H9 (cell line): ENCODE results near the gene ZNF414. TPM values are rescaled to one million over a fixed set of nuclear protein-coding genes. Genes with fewer than 3 reads are reported as not detected.
A peak's percentile ranks its signal among the peaks of the same experiment; 100 is the strongest.

ENCODE experiments used
- DNase-seq: peaks from one replicate; pipeline ENCODE4 v3.0.0-alpha.2; 2017
- H2AFZ ChIP-seq: one replicate; pipeline ENCODE4 v1.6.1; 2013; ENCODE audit warnings: mild to moderate bottlenecking, low read length, control low read depth, moderate library complexity
- H2AK5ac ChIP-seq: 2 replicates; pipeline ENCODE4 v1.6.1; 2013; ENCODE audit warnings: low read length, control low read depth, mixed read lengths; ENCODE audit not compliant: insufficient read length
- H2BK120ac ChIP-seq: one replicate; pipeline ENCODE4 v1.6.1; 2013; ENCODE audit warnings: low read depth, mild to moderate bottlenecking, low read length, control low read depth, inconsistent platforms; ENCODE audit not compliant: poor library complexity, severe bottlenecking
- H2BK12ac ChIP-seq: 2 replicates; pipeline ENCODE4 v1.6.1; 2013; ENCODE audit warnings: low read length, control low read depth, mixed read lengths, low read depth; ENCODE audit not compliant: insufficient read length
- H2BK15ac ChIP-seq: 2 replicates; pipeline ENCODE4 v1.6.1; 2013; ENCODE audit warnings: low read depth, low read length, control low read depth
- H2BK20ac ChIP-seq: one replicate; pipeline ENCODE4 v1.6.1; 2013; ENCODE audit warnings: low read depth, mild to moderate bottlenecking, low read length, control low read depth, inconsistent platforms; ENCODE audit not compliant: poor library complexity, severe bottlenecking
- H2BK5ac ChIP-seq: 2 replicates; pipeline ENCODE4 v1.6.1; 2013; ENCODE audit warnings: low read length, control low read depth, mixed read lengths; ENCODE audit not compliant: insufficient read length
- H3K14ac ChIP-seq: 2 replicates; pipeline ENCODE4 v1.6.1; 2013; ENCODE audit warnings: low read length, control low read depth; ENCODE audit not compliant: insufficient read depth
- H3K18ac ChIP-seq: 2 replicates; pipeline ENCODE4 v1.6.1; 2013; ENCODE audit warnings: low read depth, mild to moderate bottlenecking, mixed read lengths, low read length, control low read depth; ENCODE audit not compliant: insufficient read length
- H3K23ac ChIP-seq: 2 replicates; pipeline ENCODE4 v1.6.1; 2013; ENCODE audit warnings: low read length, control low read depth, mixed read lengths, low read depth; ENCODE audit not compliant: insufficient read length
- H3K23me2 ChIP-seq: 2 replicates; pipeline ENCODE4 v1.6.1; 2013; ENCODE audit warnings: low read depth, mild to moderate bottlenecking, mixed read lengths, low read length, control low read depth; ENCODE audit not compliant: insufficient read length, poor library complexity, severe bottlenecking
- H3K27ac ChIP-seq: 2 replicates; pipeline ENCODE4 v1.5.1; 2013; ENCODE audit warnings: low read length, control low read depth, mixed read lengths, low read depth; ENCODE audit not compliant: insufficient read length
- H3K27me3 ChIP-seq: 2 replicates; pipeline ENCODE4 v1.6.1; 2013; ENCODE audit warnings: low read length, control low read depth, inconsistent platforms; ENCODE audit not compliant: insufficient read depth
- H3K4ac ChIP-seq: 2 replicates; pipeline ENCODE4 v1.6.1; 2013; ENCODE audit warnings: low read depth, mild to moderate bottlenecking, control low read depth, inconsistent platforms, low read length, moderate library complexity
- H3K4me1 ChIP-seq: 2 replicates; pipeline ENCODE4 v1.6.1; 2013; ENCODE audit warnings: low read length, control low read depth, inconsistent platforms; ENCODE audit not compliant: insufficient read depth
- H3K4me2 ChIP-seq: 2 replicates; pipeline ENCODE4 v1.6.1; 2013; ENCODE audit warnings: low read length, control low read depth, mixed read lengths; ENCODE audit not compliant: insufficient read length, insufficient read depth
- H3K56ac ChIP-seq: 2 replicates; pipeline ENCODE4 v1.6.1; 2013; ENCODE audit warnings: low read depth, mild to moderate bottlenecking, mixed read lengths, low read length, control low read depth; ENCODE audit not compliant: insufficient read length
- H3K79me1 ChIP-seq: 2 replicates; pipeline ENCODE4 v1.6.1; 2013; ENCODE audit warnings: low read depth, mild to moderate bottlenecking, moderate library complexity, low read length, control low read depth, inconsistent platforms; ENCODE audit not compliant: insufficient read depth, poor library complexity, severe bottlenecking
- H3K79me2 ChIP-seq: 2 replicates; pipeline ENCODE4 v1.6.1; 2013; ENCODE audit warnings: low read length, control low read depth, inconsistent platforms; ENCODE audit not compliant: insufficient read depth
- H3K9ac ChIP-seq: 2 replicates; pipeline ENCODE4 v1.6.1; 2013; ENCODE audit warnings: low read length, control low read depth, mixed read lengths; ENCODE audit not compliant: insufficient read length; ENCODE audit errors: extremely low read depth
- H3K9me3 ChIP-seq: one replicate; pipeline ENCODE4 v1.6.1; 2013; ENCODE audit warnings: low read depth, low read length, inconsistent platforms; ENCODE audit not compliant: control insufficient read depth
- H3T11ph ChIP-seq: one replicate; pipeline ENCODE4 v1.6.1; 2013; ENCODE audit warnings: mild to moderate bottlenecking, low read length, control low read depth, inconsistent platforms
- H4K20me1 ChIP-seq: one replicate; pipeline ENCODE4 v1.6.1; 2013; ENCODE audit not compliant: control insufficient read depth, insufficient read length, insufficient read depth
- H4K5ac ChIP-seq: 2 replicates; pipeline ENCODE4 v1.6.1; 2013; ENCODE audit warnings: low read depth, mild to moderate bottlenecking, mixed read lengths, low read length, control low read depth; ENCODE audit not compliant: insufficient read length
- H4K8ac ChIP-seq: replicated peaks from 2 replicates; pipeline ENCODE4 v1.6.1; 2013; ENCODE audit warnings: low read length, control low read depth, mixed read lengths, low read depth; ENCODE audit not compliant: insufficient read length
- H4K91ac ChIP-seq: 2 replicates; pipeline ENCODE4 v1.6.1; 2013; ENCODE audit warnings: low read depth, mild to moderate bottlenecking, moderate library complexity, mixed read lengths, low read length, control low read depth; ENCODE audit not compliant: insufficient read length
- H3K27ac Mint-ChIP-seq, 3 experiments: 2 replicates in 2 of 3; 3 replicates in 1 of 3; pipeline ENCODE4 v1.8.0; 2020 to 2021; ENCODE audit warnings: mixed read lengths in 3 of 3, mild to moderate bottlenecking in 1 of 3, moderate library complexity in 1 of 3
- H3K27me3 Mint-ChIP-seq: 2 replicates; pipeline ENCODE4 v1.8.0; 2021; ENCODE audit warnings: low read depth, mild to moderate bottlenecking, moderate library complexity, mixed read lengths
- H3K36me3 Mint-ChIP-seq, 3 experiments: 2 replicates in 2 of 3; 3 replicates in 1 of 3; pipeline ENCODE4 v1.8.0; 2020 to 2021; ENCODE audit warnings: low read depth in 3 of 3, mixed read lengths in 3 of 3; ENCODE audit not compliant: insufficient read depth in 1 of 3
- H3K4me1 Mint-ChIP-seq, 2 experiments: 2 replicates each; pipeline ENCODE4 v1.8.0; 2020; ENCODE audit warnings: mixed read lengths in 2 of 2
- H3K4me3 Mint-ChIP-seq, 2 experiments: 2 replicates in 1 of 2; 3 replicates in 1 of 2; pipeline ENCODE4 v1.8.0; 2020 to 2021; ENCODE audit warnings: mild to moderate bottlenecking in 2 of 2, mixed read lengths in 2 of 2, moderate library complexity in 1 of 2
- H3K9me3 Mint-ChIP-seq, 2 experiments: 2 replicates in 1 of 2; 3 replicates in 1 of 2; pipeline ENCODE4 v1.8.0; 2020; ENCODE audit warnings: mild to moderate bottlenecking in 2 of 2, mixed read lengths in 2 of 2, moderate library complexity in 1 of 2
- WGBS: extraction: QIAGEN DNeasy Blood & Tissue Kit; methylation state at CpG from one replicate; pipeline ENCODE4 v1.1.7; 2013; ENCODE audit warnings: missing lambda C conversion rate, low lambda C conversion rate, mixed read lengths; ENCODE audit not compliant: insufficient read length; ENCODE audit errors: extremely low coverage; 5-methylcytosine and 5-hydroxymethylcytosine counted together
- long read RNA-seq: library from polyadenylated mRNA; unstranded; transcript quantifications from one replicate; pipeline ENCODE4 v2.0.0, GENCODE V29; 2020
- total RNA-seq: library from RNA; stranded (reverse); gene quantifications from 2 replicates; pipeline ENCODE4 v1.2.1, GENCODE V29; 2021
- TF ChIP-seq, protein P1 (sequence below): fragments of 200-600 bp; sonication (generic); conservative IDR thresholded peaks from 3 replicates; pipeline ENCODE4 v1.8.0; 2021; ENCODE audit warnings: antibody characterized with exemption, mild to moderate bottlenecking

Gene ZNF414
- 29.3 and 38.1 TPM in 2 replicates for total RNA-seq
- long read RNA-seq, transcript ZNF414-201 (6 exons, 1,178 nt) = major isoform, 10 of 13 reads
- long read RNA-seq, partial matches to known transcripts = 1 of 13 reads
- long read RNA-seq, other reads (novel, unspliced or antisense) = 0 of 13 reads

DNA sequence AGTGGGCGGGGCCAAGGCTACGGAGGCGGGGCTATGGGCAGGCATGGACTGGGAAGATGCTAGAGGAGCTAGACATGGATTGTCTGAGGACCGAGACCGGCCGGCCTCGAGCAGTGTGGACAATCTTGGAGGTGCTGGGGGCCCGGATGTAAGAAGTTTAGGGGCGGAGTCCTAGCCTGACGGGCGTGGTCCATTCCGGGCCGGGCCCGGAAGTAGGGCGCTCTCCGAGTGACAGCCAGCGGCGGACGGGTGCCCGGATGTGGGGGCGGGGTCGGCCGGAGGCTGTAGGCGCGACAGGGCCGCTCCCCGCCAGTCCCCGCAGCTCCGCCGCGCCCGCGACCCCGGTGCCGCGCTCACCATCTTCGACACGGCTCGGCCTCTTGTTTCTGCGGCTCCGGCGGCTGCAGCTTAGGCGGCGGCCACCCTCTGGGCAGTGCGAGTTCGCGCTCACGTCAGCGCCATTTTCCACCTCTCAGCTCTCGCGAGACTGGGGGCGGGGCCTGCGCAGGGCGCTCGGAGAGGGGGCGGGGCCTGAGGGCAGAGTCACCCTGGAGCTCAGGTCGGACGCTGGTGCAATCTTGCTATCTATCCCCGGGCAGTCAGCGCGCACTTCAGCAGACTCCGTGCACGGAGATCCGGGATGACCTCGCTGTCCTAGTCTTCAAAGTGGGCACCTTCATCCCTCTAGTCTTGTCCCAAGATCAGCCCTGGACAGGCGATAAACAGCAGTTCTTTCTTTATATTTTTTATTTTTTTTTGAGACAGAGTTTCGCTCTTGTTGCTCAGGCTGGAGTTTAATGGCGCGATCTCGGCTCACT lies at the start of gene ZNF414:
ZNF414 (minus strand) TSS at position 481 of the 818 bp plus-strand sequence; CDS start at position 360, 121 bp downstream.
- no peak within 1 kb of the TSS for H2AFZ ChIP-seq

More for the DNA sequence above, at the start of gene ZNF414:
- H3K23ac ChIP-seq = no peak within 1 kb of the TSS
- peaks cover 2 to 10% (median 7%) of the 10 kb centered on the region in 3 experiments; a peak in 3 of 7 replicates for H3K36me3 Mint-ChIP-seq
- no peak within 1 kb of the TSS for H2BK12ac ChIP-seq
- H3K4me1 Mint-ChIP-seq = peaks cover 11 to 24% of the 10 kb centered on the region in 2 experiments
- peak within 1 kb of the TSS; percentile 29 for H3K27ac ChIP-seq
- H3K4me3 Mint-ChIP-seq = peak within 1 kb of the TSS; percentile 94
- no peak within 1 kb of the TSS for H2BK120ac ChIP-seq
- no peaks in the 10 kb centered on the region for H3K9me3 ChIP-seq
- no peaks in the 10 kb centered on the region for H4K20me1 ChIP-seq
- no peak within 1 kb of the TSS for H3K56ac ChIP-seq
- H2AK5ac ChIP-seq = no peak within 1 kb of the TSS
- H2BK15ac ChIP-seq = no peak within 1 kb of the TSS
- no peaks in the 10 kb centered on the region; a peak in 1 of 5 replicates for H3K9me3 Mint-ChIP-seq
- WGBS = no CpG with 5 or more reads among the region's 70 CpGs
- DNase-seq = peak; percentile 99
- no peak within 1 kb of the TSS for H4K5ac ChIP-seq
- H3K79me2 ChIP-seq = no peaks in the 10 kb centered on the region
- H3K4me2 ChIP-seq = peak within 1 kb of the TSS; percentile 50
- TF ChIP-seq, protein P1, sequence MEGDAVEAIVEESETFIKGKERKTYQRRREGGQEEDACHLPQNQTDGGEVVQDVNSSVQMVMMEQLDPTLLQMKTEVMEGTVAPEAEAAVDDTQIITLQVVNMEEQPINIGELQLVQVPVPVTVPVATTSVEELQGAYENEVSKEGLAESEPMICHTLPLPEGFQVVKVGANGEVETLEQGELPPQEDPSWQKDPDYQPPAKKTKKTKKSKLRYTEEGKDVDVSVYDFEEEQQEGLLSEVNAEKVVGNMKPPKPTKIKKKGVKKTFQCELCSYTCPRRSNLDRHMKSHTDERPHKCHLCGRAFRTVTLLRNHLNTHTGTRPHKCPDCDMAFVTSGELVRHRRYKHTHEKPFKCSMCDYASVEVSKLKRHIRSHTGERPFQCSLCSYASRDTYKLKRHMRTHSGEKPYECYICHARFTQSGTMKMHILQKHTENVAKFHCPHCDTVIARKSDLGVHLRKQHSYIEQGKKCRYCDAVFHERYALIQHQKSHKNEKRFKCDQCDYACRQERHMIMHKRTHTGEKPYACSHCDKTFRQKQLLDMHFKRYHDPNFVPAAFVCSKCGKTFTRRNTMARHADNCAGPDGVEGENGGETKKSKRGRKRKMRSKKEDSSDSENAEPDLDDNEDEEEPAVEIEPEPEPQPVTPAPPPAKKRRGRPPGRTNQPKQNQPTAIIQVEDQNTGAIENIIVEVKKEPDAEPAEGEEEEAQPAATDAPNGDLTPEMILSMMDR = no peak
- H4K8ac ChIP-seq = no peak within 1 kb of the TSS
- H3K9ac ChIP-seq = peak within 1 kb of the TSS; percentile 86
- peak within 1 kb of the TSS; percentile 99 to 100 (median 99) for H3K27ac Mint-ChIP-seq
- H3T11ph ChIP-seq = no peak within 1 kb of the TSS
- no peaks in the 10 kb centered on the region for H3K27me3 ChIP-seq
- no peak within 1 kb of the TSS for H2BK5ac ChIP-seq
- H3K23me2 ChIP-seq = peaks cover 9% of the 10 kb centered on the region
- no peaks in the 10 kb centered on the region; the same call in 1 of the 2 replicates for H3K4me1 ChIP-seq
- no peak within 1 kb of the TSS for H4K91ac ChIP-seq
- no peak within 1 kb of the TSS for H3K4ac ChIP-seq
- no peak within 1 kb of the TSS for H2BK20ac ChIP-seq
- H3K18ac ChIP-seq = peak within 1 kb of the TSS; percentile 98
- no peaks in the 10 kb centered on the region for H3K79me1 ChIP-seq
- peaks cover 4% of the 10 kb centered on the region for H3K27me3 Mint-ChIP-seq
- peak within 1 kb of the TSS; percentile 96; the same call in 1 of the 2 replicates for H3K14ac ChIP-seq
